GM19351 (cell line): ENCODE measurements around the gene FBXW12.

ENCODE experiments used
- ATAC-seq: cut with Tn5 transposase; IDR thresholded peaks from one replicate; pipeline ENCODE4 v1.9.1; 2021; ENCODE audit warnings: mild to moderate bottlenecking, moderate library complexity; ENCODE audit not compliant: unreplicated experiment

Gene FBXW12

DNA sequence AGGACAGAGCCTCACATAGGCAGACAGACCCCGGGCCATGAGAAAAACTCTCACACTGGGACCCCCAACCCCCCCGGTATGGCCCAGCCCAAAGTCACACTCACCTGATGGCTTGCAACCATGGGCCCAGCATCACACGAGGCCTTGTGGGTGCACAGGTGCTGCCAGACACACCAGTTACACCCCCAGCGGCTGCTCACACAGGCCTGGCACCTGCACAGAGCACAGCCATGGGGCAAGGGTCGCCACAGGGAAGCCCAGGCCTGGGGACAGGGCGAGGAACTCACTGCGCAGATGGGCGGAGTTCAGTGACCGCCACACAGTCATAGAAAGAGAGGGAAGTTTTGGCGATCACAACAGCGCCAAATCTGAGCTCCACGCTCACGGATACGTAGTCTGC is 48.5 kb downstream of the FBXW12 start:
- ATAC-seq: no peak

DNA sequence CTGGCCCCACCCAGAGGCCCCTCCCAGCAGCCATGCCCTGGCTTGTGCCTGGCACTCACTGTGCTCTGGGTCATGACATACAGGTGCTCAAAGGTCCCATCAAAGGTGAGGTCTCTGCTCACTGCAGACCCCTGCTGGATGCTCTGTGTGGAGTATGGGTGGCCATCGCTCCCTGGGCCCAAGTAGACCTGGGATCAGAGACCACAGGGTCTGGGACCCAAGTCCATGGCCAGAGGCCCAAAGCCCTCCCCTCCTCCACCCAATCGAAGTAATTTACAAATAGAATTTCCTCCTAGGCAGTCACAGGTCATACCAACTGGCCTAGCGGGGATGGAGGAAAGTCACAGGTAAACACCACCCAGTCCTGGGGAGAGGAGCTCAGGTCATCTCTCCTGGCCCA is 50.3 kb downstream of the FBXW12 start:
- ATAC-seq: no peak

DNA sequence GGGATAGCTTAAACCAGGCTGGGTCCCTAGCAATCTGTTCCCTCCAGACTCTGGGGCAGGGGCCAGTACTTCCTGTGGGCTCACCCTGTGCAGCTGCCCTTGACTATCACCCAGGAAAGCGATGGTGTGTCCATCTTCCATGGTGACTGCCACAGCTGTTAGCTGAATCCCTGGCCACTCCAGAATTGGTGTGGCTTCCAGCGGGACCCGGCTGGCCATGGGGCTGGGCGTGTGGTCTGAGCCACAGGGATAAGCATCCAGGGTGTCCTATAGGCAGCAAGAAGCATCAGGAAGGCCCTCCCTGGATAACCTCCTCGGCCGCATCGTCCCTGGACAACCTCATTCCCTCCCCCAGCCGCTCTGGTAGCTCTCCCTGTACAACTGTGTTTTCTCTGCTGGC is 50.7 kb downstream of the FBXW12 start:
- no peak for ATAC-seq

DNA sequence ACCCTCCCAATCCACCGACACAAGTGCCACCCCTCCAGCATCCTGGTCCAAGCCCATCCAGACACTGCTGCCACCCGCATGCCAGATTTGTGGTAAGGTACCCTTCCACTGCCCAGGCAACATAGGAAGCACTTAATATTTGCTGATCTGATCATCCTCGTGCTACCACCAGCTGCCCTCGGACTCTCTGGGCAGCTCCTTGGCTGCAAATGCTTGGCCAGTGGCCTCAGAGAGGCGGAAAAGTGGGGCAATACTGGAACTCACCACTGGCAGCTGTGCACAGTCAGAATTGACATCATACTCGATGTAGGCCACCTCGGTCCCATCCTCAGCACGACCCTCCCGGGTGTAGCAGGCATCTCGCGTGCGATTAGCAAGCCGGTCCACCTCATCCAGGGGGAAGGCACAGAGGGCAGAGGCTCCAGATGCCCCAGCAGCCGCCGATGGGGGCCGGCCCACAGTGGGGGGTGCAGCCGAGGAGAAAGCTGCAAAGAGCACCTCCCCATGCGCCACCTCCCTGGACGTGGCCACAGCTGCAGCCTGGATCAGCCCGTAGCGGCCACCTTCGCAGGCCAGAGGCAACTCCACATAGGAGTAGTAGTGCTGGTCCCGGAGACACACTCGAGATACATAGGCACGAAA is 51.3 kb downstream of the FBXW12 start:
- no peak for ATAC-seq

DNA sequence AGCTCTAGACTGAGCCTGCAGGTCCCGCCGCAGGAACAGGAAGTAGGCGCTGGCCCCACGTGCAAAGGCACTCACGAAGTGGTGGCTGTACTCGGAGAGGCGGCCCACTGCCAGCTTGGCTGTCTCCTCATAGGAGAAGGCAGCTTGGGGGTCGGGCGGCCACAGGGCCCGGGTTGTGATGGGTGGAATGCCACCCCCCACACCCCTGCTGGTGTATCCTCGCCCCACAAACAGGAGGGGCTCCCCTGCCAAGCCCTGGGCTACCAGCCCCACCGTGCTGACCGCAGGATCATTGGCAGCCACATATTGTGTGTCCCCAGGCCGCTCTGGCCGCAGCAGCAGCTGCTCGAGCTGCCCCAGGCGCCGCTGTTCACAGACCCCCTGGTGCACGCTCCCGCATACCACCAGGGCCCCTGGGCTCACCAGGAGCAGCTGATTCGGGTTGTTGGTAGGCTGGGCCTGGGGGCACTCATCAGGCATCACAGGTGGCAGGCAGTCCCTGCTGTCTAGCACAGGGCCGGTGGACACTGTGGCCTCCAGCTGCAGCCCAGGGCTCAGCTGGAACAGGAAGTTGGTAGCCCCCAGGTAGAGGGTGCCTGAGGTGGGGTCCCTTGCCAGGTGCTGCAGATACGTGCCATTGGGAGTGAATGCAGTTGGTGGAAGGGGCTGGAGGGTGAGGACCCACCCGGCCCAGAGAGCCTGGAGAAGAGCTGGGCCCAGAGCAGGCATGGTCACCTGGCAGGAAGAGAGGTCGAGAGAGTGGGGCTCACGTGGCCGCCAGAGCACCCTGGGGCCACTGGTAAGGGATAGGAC is 52.1 kb downstream of the FBXW12 start:
- ATAC-seq: no peak

DNA sequence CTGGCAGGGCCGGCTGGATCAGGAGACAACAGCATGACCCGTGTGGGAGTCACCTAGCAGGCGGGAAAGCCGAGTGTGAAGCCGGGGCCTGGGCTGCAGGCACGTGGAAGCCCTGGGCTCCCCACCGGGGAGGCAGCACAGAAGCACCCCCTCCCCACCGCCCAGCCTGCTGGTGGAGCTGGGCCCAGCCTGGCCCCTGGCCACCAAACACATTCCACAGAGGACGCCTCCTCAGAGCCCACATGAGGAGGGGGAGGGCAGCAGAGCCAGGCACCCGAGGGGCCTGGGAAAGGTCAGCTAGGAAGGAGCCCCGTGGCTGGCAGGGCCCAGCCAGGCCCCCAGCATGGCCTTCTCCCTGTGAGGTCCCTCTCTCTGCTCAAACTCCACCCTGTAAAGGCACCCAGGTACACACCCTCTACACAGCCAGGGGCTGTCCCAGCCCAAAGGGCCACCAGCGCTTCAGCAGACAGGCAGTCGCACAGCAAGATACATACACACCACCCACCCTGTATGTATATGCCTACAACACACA is 53.3 kb downstream of the FBXW12 start:
- no peak for ATAC-seq

DNA sequence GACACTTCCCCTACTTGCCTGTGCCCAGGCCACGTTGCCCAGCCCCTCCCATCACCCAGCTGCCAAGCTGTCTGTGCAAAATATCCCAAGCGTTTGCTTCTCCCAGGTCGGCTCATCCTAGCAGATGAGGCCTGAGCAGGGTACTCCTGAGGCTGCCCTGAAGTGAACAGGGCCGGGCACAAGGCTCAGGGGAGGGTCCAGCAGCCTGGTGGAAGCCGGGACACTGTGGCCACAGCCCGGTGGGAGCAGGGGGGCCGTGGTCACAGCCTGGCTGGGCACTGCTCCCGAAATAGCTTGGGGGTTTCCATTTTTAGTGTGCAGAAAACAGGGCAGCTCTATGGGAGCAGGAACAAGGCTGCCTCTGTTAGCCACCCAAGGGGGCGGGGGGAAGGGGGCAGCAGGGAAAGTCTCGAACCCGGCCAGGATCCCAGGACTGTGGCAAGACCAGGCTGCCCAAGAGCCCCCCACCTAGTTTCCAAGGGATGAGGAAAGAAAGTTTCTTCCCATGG is 54.4 kb downstream of the FBXW12 start:
- ATAC-seq: no peak

DNA sequence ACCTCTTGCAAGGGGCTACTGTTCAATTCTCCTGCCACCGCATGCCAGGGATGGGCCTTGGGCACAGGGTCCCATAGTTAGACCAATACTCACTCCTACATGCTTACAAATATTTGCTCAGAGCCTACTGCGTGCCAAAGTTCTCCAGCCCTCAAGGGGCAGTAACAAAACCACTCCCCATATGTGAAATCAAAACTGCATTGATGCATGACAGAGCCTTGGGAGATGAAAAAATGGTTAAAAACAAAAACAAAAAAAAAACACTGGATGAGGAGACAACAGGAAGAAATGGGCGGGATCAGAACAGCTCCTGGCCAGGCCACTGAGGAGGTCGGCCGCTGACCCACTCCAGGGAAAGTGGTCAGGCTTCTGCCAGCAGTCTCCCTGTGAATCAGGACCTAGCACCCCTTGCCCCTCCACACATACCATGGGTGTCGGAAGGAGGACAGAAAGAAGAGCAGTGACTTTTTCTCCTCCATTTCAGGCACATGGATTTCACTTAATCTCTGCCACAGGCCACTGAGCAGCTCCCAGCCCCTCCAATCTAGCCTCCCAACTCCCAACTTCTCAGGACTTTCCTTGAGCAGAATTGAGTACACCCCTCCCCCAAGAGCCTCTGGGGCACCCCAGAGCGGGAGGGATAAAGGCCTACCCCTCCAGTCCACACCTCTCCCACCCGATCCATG is 55.1 kb downstream of the FBXW12 start:
- no peak for ATAC-seq

DNA sequence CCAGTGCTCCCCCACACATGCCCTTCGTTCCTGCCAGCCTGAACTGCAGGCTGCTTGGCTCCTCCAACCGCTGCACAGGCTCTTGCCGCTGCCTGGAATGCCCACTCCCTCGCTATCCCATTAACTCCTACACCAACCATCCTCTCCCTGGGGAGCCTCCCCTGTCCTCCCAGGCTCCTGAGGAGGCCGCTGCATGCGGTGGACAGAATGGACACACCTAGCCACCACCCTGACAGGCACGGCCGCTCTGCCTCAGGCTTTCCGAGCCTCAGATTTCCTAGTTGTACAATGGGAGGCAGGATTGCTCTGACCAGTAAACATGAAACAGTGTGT is 55.6 kb downstream of the FBXW12 start:
- no peak for ATAC-seq

DNA sequence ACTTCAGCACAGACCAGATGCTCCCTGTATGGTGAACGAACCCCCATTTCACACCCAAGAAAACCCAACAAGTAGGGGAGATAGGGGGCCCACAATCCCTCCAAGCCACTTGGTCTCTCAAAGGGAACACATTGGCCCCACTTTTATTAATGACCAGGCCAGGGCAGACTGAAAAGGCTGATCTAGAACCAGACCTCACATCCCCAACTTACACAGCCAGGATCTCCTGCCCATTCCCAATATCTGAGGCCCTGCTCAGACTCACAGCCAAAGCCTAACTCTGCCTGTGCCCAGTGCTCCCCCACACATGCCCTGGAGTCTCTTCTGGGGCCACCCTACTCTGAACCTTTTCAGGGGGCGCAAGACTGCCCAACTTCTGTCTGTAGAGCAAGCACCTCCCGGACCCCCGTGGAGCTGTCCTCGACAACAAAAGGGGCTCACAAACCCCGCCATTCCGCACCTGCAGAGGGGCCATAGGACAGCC is 56.1 kb downstream of the FBXW12 start:
- no peak for ATAC-seq

DNA sequence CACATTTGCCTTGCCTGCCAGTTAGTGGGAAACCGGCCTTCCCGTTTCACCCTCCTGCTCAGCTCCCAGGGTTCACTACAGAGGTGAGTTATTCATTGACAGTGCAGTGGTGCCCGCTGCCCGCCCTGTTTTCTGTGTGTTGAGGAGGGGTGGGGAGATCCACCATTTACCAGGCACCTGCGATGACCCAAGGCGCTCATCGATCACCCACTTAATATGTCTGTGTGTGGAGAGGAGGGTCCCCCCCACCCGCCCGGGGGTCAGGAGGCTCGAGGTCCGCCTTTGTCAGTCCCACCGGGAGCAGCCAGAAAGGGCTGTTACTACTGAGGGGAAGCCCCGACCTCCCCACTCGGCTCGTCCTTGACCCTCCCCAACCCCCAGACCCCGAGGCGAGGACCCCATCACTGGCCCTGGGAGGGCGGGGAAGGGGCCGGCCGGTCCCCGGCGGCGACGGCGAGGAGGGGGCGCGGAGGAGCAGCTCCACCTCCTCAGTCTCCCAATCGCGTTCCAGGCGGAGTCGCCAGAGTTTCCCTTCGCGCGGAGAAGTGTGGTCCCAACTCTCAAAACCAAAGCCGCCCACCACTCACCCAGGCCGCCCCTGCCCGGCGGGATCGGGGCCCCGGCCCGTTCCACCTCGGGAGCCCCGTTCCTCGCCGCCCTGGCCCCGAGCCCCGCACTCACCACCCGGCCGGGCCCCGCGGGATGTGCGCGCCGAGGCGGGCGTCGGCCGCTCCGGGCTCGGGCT is 56.7 kb downstream of the FBXW12 start:
- no peak for ATAC-seq

DNA sequence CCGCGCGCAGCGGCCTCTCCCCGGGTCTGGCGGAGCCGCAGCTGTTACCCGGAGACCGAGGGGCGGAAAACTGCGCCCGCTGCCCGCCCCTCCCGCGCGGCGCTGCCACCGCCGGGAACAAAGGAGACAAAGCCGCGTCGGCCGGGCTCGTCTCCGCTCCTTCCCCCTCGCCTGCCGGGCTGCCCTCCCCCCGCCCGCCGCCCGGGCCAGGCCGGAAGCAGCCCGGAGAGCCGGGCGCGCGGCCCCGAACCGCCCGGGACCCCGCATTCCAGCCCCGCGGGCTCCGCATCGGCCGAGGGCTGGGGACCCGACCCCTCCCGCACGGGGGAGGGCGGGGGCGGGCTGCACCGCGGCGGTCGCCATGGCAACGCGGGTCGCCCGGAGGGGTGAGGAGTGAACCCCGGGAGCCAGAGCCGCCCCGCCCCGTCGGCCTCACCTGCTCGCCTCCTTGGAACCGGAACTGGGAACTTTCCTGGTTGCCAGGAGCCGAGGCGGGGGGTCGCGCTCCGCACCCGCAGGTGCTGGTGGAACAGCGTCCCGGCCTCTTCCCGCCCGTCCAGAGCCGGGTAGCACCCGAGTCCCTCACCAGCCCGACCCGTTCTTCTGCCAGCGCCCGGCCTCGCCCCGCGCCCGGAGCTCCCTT is 57.4 kb downstream of the FBXW12 start:
- ATAC-seq: no peak

DNA sequence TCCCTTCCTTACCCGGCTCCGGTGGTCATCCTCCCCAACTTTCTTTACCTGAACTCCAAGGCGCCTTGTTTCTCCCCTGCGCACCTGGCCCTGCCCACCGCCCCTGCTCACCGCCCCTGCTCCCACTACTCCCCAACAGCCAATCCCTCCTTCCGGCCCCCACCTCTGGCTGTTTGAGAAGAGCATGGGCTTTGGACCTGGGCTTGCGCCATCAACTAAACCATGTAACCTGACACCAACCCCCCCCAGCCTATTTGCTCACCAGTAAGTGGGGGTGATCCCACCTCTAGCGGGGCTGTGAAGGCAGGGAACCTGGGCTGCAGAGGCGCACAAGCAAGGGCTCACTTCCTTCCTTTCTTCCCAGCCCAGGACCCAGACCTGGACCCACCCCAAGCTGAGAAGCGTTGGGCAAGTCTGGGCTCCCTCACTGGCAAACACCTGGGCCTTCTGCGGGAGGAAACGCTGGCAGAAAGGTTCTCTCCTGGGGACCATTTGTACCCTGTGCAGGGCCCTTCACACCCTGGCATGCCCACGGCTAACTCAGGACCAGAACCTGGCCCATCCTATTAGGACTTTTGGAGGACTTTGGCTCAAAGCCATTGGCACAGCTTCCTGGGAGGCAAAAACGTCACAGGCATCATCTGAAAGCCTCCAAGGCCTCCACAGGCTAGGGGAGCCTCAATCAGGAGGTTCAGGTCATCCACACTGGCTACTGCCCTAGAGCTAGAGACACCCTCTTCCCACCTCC is 58.1 kb downstream of the FBXW12 start, which contains the start of gene PLXNB1:
PLXNB1 (minus strand) TSS at position 127 of the 748 bp plus-strand sequence. CDS start 5,475 bp downstream, outside the sequence.
- no peak for ATAC-seq

DNA sequence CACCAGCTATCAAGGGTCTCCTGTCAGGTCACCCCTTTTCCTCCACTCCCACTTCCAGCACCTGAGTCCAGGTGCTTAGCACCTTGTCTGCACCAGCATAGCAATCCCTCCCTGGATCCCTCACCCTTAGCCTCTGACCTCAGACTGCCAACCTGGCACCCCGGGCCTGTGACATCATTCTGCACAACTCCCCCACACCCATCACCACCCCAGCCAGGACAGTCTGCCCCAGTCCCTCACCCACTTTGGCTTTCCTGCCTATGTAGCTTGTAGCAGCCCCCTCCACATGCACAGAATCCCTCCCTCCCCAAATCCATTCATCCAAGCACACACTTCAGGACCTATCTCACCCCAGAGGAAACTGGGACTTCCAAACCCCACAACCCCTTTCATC is 58.7 kb downstream of the FBXW12 start:
- no peak for ATAC-seq

DNA sequence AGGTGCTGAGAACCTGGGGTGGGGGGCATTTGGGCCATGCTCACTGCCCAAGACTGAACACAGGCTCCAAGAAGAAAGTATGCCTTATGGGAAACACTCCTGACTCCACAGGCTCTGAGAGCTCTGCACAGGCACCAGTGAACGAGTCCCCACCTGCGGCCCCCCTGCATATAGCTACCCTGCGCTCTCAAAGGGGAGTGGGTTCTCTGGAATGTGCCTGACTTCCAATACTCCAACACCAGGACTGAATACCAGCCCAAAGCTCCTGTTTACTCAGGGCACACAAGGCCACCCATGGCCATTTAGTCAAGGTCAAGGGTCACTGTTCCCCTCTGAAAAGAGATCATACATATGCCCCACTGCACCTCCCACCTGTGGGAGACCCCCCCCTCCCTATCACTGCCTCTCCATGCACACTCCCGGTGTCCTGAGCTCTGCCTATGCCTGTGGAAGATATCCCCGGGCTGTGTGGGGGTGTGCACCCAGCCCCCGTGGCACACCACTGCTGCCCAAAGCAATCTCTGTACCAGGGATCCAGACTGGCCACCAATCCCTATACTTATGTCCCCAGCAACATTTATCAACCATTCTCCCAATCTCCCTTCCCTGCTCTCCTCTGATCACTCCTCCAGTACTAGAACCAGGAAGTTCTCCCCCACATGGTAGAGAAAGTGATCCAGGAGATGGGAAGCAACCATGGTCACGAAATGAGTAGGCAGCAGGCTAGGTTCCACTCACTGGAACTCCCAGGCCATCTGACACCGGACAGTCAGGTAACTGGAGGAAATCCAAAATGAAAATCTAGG is 59.4 kb downstream of the FBXW12 start:
- ATAC-seq: no peak

DNA sequence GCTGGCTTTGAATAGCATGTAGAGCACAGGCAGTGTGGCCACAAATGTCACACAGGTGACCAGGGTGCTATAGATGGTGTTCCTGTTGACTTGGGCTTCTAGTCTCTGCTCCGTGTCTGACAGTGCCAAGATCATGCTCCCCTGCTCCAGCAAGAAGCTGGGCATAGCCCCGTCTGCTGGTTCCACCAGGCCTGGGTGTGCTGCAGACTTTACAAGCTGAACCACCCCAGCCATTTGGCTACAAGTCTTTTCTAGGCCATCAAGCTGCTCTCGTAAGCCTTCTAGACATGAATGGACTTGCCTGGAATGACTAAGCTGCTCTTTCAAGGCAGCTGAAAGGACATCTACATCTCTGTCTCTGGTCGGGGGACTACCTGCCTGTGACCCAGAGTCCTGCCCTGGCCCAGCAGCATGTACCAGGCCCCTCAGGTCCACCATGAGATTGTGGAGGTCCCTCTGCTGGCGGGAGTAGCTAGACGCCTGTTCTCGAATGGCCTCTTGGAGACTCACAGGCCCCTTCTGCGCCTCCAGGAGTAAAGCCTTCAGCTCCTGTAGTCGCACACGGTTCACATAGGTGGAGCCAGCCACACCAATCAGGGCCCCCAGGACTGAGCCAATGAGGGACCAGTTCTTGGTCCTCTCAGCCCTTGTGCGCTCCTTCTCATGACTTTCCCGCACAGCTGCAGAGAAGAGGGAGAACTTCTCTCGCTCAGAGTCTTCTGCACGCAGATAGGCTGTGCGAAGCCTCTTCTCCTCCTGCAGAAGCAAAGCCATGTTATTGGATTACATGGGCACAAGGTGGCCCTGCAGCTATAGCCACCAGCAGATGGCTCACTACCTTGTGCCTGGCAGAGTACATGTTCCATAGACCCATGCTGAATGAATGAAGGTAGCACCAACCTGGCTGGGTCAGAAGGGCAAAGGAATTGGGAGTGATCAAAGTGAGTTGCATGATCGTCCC is 60.7 kb downstream of the FBXW12 start:
- ATAC-seq: no peak

DNA sequence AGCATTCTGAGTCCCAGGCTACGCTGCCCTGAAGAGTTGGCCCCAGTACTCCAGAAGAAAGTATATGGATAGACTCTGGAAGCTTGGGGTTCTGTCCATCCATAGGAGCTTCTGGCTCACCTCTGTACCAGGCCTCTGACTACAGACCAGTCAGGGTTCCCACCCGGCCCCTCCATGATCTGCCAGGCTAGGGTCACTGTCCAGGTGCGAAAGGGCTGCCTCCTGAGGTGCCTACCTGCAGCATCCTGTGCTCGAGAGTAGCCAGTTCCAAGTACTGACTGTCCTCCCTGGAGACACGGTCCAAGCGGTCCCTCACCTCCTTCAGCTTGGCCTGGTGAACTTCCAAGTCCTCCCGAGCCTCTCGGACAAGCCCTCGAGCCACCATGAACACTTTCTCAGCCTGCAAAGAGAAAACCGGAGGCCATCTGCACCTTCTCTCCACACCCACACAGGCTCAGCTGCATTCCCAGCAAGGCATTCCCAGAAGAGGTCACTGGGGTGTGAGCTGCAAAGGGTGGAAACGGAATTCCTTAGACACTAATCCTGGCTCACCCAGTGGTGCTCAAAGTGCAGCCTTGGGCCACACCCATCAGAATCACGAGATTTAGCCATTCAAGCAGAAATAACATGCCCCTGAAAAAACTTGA is 61.6 kb downstream of the FBXW12 start:
- ATAC-seq: no peak
